DND-41 (cell line): ENCODE measurements around the gene PRELID3B.

ENCODE experiments used
- ATAC-seq: fragments of 200-7000 bp; cut with Tn5 transposase; 3 replicates; pipeline ENCODE4 v1.9.1; 2021; ENCODE audit warnings: low read depth; ENCODE audit not compliant: insufficient read depth
- DNase-seq: peaks from one replicate; pipeline ENCODE4 v3.0.0-alpha.2; 2020
- H2AFZ ChIP-seq: 2 replicates; pipeline ENCODE4 v1.6.0; 2012; ENCODE audit warnings: low read depth, low read length
- H3K27ac ChIP-seq: 2 replicates; pipeline ENCODE4 v1.5.1; 2012; ENCODE audit warnings: low read length, inconsistent platforms
- H3K27me3 ChIP-seq: fragments of 200-600 bp; sonication (generic); 2 replicates; pipeline ENCODE4 v1.6.0; 2012; ENCODE audit warnings: low read length, mild to moderate bottlenecking, inconsistent platforms; ENCODE audit not compliant: insufficient read depth, poor library complexity
- H3K36me3 ChIP-seq: 2 replicates; pipeline ENCODE4 v1.5.1; 2012; ENCODE audit warnings: low read length, inconsistent platforms; ENCODE audit not compliant: insufficient read depth
- H3K4me1 ChIP-seq: 2 replicates; pipeline ENCODE4 v1.5.1; 2012; ENCODE audit warnings: mild to moderate bottlenecking, low read length; ENCODE audit not compliant: insufficient read depth
- H3K4me2 ChIP-seq: 2 replicates; pipeline ENCODE4 v1.6.0; 2012; ENCODE audit warnings: mild to moderate bottlenecking, moderate library complexity, low read length, inconsistent platforms; ENCODE audit not compliant: insufficient read depth
- H3K4me3 ChIP-seq, 2 experiments: fragments of 200-600 bp in 1 of 2; shearing (Covaris generic) in 1 of 2; 2 replicates each; pipeline ENCODE4 v1.5.1; 2012 to 2016; ENCODE audit warnings: inconsistent platforms in 2 of 2, low read length in 2 of 2, mild to moderate bottlenecking in 2 of 2, low read depth in 1 of 2, moderate library complexity in 1 of 2
- H3K79me2 ChIP-seq: 2 replicates; pipeline ENCODE4 v1.6.0; 2012; ENCODE audit warnings: low read length, inconsistent platforms; ENCODE audit not compliant: insufficient read depth
- H3K9ac ChIP-seq: 2 replicates; pipeline ENCODE4 v1.6.0; 2012; ENCODE audit warnings: low read depth, mild to moderate bottlenecking, inconsistent platforms, low read length, moderate library complexity
- H3K9me3 ChIP-seq: 2 replicates; pipeline ENCODE4 v1.5.1; 2012; ENCODE audit warnings: low read length, moderate library complexity, mild to moderate bottlenecking, inconsistent platforms; ENCODE audit not compliant: insufficient read depth, severe bottlenecking
- H4K20me1 ChIP-seq: 2 replicates; pipeline ENCODE4 v1.6.0; 2012; ENCODE audit warnings: low read length; ENCODE audit not compliant: insufficient read depth
- CTCF ChIP-seq: IDR thresholded peaks from 2 replicates; pipeline ENCODE4 v1.5.1; 2012; ENCODE audit warnings: borderline replicate concordance, low read length, moderate library complexity, mild to moderate bottlenecking; ENCODE audit not compliant: poor library complexity, severe bottlenecking; ENCODE audit errors: extremely low read depth
- EZH2 ChIP-seq: IDR thresholded peaks from 3 replicates; pipeline ENCODE4 v1.6.1; 2012; ENCODE audit warnings: borderline replicate concordance, low read depth, mild to moderate bottlenecking, moderate library complexity, low read length, inconsistent platforms; ENCODE audit not compliant: severe bottlenecking

The PRELID3B gene

GRCh38 chr20:59081036-59081435 is 38.5 kb upstream of the PRELID3B start:
- no peak for TF ChIP-seq EZH2
- no peak for TF ChIP-seq CTCF
- no peaks in the 10 kb centered on the region for H3K9me3 ChIP-seq
- H3K4me3 ChIP-seq = no peak overlapping the region
- H3K79me2 ChIP-seq = no peaks in the 10 kb centered on the region
- H3K27me3 ChIP-seq = peaks cover 37% of the 10 kb centered on the region
- H3K27ac ChIP-seq = no peak overlapping the region
- H3K4me2 ChIP-seq = no peak overlapping the region
- DNase-seq (no peak), ATAC-seq (no peak)
- H2AFZ ChIP-seq = no peak overlapping the region
- H3K9ac ChIP-seq = no peak overlapping the region
- H3K36me3 ChIP-seq = no peaks in the 10 kb centered on the region
- no peaks in the 10 kb centered on the region for H4K20me1 ChIP-seq
- H3K4me1 ChIP-seq = no peaks in the 10 kb centered on the region

GRCh38 chr20:59078231-59078630 is 35.6 kb upstream of the PRELID3B start:
- Histone ChIP-seq H3K4me1 (no peaks in the 10 kb centered on the region), H3K36me3 (no peaks in the 10 kb centered on the region), H3K27me3 (peaks cover 28% of the 10 kb centered on the region), H4K20me1 (no peaks in the 10 kb centered on the region), H3K27ac (no peak overlapping the region), H3K79me2 (no peaks in the 10 kb centered on the region), H3K4me2 (no peak overlapping the region), H3K9me3 (no peaks in the 10 kb centered on the region), H3K9ac (no peak overlapping the region), H2AFZ (no peak overlapping the region), H3K4me3 (no peak overlapping the region)
- DNase-seq (no peak), ATAC-seq (no peak)
- TF ChIP-seq CTCF (no peak), EZH2 (no peak)

GRCh38 chr20:59077705-59078104 is 35.1 kb upstream of the PRELID3B start:
- H3K27ac ChIP-seq = no peak overlapping the region
- no peaks in the 10 kb centered on the region for H3K9me3 ChIP-seq
- H3K4me2 ChIP-seq = no peak overlapping the region
- no peaks in the 10 kb centered on the region for H3K79me2 ChIP-seq
- H3K27me3 ChIP-seq = peaks cover 27% of the 10 kb centered on the region
- no peak overlapping the region for H3K9ac ChIP-seq
- no peak overlapping the region for H3K4me3 ChIP-seq
- TF ChIP-seq EZH2 (no peak), CTCF (no peak)
- no peaks in the 10 kb centered on the region for H4K20me1 ChIP-seq
- no peak overlapping the region for H2AFZ ChIP-seq
- H3K4me1 ChIP-seq = no peaks in the 10 kb centered on the region
- no peaks in the 10 kb centered on the region for H3K36me3 ChIP-seq
- DNase-seq = no peak
- ATAC-seq = no peak
